Fibroblast of mammary gland (primary cell): ENCODE measurements around the gene NOL4L.

Source experiments
- DNase-seq: peaks from one replicate; pipeline ENCODE4 v3.0.0-alpha.2; 2010; ENCODE audit warnings: low read depth
- H3K4me3 ChIP-seq: 2 replicates; pipeline ENCODE4 v1.5.1; 2011; ENCODE audit warnings: low read depth, mild to moderate bottlenecking, low read length, moderate library complexity; ENCODE audit not compliant: control insufficient read depth
- TF ChIP-seq, protein P1 (sequence below): conservative IDR thresholded peaks from 2 replicates; pipeline ENCODE4 v1.5.1; 2011; ENCODE audit warnings: low read depth, low read length, inconsistent platforms; ENCODE audit not compliant: control insufficient read depth, insufficient read depth

Gene NOL4L

DNA sequence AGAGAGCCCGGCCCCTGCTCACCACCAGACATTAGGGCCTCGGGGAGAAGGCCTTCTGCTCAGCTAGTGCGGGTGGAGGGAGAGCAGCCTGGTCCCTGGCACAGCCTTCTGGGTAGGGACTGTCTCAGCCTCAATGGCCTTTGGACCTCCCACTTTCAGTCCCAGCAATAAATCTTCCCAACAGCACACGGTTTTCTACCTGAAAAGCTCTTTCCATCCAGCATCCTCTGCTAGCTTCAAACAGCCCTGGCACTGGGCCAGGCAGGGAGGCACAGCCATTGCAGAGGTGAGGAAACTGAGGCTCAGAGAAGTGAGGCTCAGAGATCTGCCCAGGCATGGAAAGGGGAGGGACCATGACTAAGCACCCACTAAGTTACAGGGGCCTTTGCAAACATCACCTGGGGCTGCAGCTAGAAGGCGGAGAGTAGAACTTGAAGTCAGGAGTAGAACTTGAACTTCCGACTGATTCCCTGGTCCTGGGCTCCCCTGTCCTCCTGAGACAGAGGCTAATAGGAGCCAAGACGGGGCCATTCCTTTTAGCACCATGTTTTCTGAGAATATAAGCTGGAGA, 43.9 kb upstream of the NOL4L start:
- DNase-seq, result no peak
- TF ChIP-seq, protein P1, sequence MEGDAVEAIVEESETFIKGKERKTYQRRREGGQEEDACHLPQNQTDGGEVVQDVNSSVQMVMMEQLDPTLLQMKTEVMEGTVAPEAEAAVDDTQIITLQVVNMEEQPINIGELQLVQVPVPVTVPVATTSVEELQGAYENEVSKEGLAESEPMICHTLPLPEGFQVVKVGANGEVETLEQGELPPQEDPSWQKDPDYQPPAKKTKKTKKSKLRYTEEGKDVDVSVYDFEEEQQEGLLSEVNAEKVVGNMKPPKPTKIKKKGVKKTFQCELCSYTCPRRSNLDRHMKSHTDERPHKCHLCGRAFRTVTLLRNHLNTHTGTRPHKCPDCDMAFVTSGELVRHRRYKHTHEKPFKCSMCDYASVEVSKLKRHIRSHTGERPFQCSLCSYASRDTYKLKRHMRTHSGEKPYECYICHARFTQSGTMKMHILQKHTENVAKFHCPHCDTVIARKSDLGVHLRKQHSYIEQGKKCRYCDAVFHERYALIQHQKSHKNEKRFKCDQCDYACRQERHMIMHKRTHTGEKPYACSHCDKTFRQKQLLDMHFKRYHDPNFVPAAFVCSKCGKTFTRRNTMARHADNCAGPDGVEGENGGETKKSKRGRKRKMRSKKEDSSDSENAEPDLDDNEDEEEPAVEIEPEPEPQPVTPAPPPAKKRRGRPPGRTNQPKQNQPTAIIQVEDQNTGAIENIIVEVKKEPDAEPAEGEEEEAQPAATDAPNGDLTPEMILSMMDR, result no peak
- no peak overlapping the region for H3K4me3 ChIP-seq

DNA sequence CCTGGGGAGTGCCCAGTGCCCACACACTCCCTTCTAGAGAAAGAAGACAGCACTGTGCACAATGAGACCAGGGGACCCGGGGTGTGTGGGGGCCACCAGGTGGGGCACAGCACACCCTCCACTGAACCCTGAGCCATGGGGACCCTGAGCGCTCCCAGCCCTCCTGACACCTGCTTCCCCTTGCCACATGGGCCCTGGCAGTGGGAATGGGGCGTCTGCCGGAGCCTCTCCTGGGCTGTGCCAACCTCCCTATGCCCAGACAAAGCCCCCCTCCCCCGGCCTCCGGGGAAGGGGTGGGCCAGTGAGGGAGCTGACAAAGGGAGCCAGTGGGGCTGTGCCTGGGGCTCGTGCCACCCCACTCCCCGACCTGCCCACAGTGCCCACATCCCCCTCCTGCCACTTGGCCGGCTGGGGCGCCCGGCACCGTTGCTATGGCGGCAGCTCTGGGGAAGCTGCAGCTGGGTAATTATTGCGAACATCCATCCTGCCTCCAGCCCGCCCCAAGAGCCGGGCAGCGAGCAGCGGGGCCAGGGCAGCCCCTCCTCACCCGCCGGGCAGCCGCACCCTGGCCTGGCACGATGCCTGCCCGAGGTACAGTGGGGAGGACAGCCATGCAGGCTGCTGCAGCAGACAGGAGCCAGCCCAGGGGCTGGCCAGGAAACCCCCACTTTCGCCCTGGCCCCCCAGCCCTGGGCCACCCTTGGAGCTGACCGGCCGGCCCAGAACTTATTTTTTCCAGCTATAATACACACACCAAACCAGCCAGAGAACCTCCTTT, 41.9 kb upstream of the NOL4L start:
- no peak overlapping the region for H3K4me3 ChIP-seq
- TF ChIP-seq, protein P1, result no peak
- DNase-seq, result no peak

DNA sequence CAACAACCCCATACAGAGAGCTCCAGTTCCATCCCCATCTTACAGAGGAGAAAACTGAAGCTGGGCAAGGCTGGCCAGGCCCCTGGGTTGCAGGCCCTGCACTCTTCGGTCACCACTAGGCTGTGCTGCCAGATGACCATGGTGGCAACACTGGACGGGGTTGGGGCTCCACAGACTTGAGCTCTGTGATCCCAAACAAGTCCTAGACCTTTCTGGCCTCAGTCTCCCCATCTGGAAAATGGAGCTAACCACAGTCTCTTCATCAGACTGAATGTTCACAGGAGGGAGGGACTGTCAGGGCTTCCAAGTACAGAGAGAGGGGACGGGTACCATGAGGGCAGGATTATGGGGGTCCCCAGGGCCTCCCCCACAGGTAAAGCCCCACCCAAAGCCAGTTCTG, 41.3 kb upstream of the NOL4L start:
- TF ChIP-seq, protein P1, result no peak
- H3K4me3 ChIP-seq, result no peak overlapping the region
- DNase-seq, result no peak

DNA sequence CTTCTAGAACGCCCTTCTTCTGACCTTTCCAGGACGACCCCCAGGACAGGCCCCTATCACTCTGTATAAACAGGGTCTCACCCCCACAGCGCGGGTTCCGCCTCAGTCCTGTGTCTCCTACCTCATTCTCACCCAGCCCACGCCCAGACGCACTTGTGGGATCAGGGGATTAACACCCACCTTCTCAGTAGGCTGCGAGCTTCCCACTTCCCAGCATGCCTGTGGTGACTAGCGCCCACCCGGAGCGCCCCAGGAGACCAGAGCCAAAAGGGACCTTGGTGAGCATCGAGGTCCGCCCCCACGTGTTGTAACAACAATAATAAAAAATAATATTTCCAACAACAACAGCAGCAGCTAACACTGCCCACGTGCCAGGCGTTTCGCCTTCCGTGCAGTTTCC, 40.9 kb upstream of the NOL4L start:
- H3K4me3 ChIP-seq, result no peak overlapping the region
- TF ChIP-seq, protein P1, result no peak
- no peak for DNase-seq

DNA sequence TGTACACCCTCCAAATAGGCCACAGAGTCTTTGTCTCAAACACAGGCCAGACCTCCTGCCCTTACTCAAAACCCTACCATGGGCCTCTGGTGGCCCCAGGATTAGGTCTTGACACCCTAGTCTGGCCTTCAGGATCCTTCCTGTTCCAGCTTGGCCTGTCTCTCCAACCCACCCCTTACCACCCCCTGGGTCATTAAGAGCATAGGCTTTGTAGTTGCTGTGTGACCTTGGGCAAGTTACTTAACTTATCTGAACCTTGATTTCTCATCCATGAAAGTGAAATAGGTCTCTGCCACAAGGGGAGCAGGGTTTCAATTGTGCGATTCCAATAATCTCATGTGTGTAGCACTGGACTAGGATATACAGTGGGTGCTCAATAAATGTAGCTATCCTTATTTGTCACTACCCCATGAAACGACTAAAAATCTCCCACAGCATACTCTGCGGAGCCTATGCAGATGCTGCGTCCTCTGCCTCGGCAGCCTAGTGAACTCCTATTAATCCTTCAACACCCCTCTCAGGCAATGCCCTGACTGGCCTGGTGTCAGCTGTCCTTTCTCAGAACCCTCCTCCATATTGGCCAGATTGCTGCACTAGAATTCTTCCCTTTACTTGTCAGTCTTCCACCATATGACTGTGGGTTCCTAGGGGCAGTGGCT, 39.7 kb upstream of the NOL4L start:
- TF ChIP-seq, protein P1, result no peak
- H3K4me3 ChIP-seq, result no peak overlapping the region
- no peak for DNase-seq

DNA sequence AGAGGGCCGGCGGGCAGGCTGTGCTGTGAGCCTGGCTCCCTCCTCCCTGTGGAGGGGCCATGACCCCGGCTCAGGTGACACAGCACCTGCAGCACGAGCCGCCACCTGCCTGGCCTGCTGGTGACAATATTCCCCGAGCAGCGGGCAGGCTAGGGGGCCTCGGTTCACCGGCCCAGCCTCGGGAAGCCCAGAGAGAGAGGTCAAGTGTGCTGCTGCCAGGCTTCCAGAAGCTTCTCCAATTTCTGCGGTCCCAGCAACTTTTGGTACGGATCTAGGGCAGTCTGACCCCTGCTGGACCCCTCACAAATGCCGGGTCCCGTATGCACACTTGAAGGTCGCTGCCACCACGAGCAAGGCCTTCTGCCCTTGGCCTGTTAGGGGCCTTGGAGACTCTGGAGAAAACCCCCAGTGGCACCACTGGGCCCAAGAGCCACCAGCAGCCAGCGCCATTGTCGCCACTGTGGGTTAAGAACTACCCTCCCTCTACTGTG, 38.6 kb upstream of the NOL4L start:
- no peak for DNase-seq
- H3K4me3 ChIP-seq, result no peak overlapping the region
- TF ChIP-seq, protein P1, result no peak
